IPS-20b (cell line): Measurements from ENCODE around the gene ANKEF1.

Source experiments
- H3K27ac ChIP-seq: one replicate; pipeline ENCODE4 v1.5.1; 2013; ENCODE audit warnings: low read length
- H3K27me3 ChIP-seq: 2 replicates; pipeline ENCODE4 v1.6.1; 2013; ENCODE audit warnings: mild to moderate bottlenecking, low read length, inconsistent platforms; ENCODE audit not compliant: insufficient read depth
- H3K36me3 ChIP-seq: 2 replicates; pipeline ENCODE4 v1.6.1; 2013; ENCODE audit warnings: low read depth, mild to moderate bottlenecking, inconsistent platforms, low read length, moderate library complexity; ENCODE audit not compliant: insufficient read depth
- H3K4me1 ChIP-seq: 2 replicates; pipeline ENCODE4 v1.6.1; 2013; ENCODE audit warnings: mild to moderate bottlenecking, control low read depth, inconsistent platforms, low read length, moderate library complexity; ENCODE audit not compliant: insufficient read depth
- H3K4me3 ChIP-seq: 2 replicates; pipeline ENCODE4 v1.5.1; 2013; ENCODE audit warnings: mild to moderate bottlenecking, low read length, inconsistent platforms
- H3K9ac ChIP-seq: 2 replicates; pipeline ENCODE4 v1.6.1; 2013; ENCODE audit warnings: low read depth, mild to moderate bottlenecking, inconsistent platforms, low read length, moderate library complexity
- H3K9me3 ChIP-seq: 2 replicates; pipeline ENCODE4 v1.6.1; 2013; ENCODE audit warnings: mild to moderate bottlenecking, low read depth, low read length, inconsistent platforms; ENCODE audit not compliant: insufficient read depth

ANKEF1 gene

DNA sequence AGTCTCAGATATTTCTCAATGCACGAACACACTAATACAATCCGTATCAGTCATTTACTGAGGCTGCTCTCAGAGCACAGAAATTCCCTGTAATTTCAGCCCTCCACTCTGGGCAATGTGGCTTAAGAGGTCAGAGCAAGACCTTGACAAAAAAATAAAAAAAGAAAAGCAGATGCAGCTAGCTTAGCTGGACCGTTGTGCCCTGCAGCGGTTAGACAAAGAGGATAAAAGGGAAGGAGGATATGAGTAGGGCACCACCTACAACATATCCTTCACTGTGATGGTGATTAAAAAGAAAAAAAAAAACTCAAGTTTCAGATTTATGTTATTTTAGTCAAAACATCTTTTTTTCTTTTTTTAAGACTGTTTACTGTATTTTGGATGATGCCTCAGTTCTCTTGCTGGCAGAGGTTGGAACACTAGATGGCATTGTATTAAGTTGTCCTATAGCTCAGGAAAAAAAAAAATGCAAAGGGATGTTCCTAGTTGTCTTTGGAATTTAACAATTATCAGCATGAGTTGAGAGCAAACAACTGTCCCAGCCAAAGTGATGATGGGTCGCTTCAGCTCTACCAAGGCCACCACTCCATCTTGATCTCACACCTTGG, 59.9 kb downstream of the ANKEF1 start:
- no peaks in the 10 kb centered on the region for H3K9me3 ChIP-seq
- H3K4me1 ChIP-seq: peaks cover 9% of the 10 kb centered on the region; the same call in 1 of the 2 replicates
- H3K27ac ChIP-seq: no peak overlapping the region
- H3K4me3 ChIP-seq: no peak overlapping the region
- no peaks in the 10 kb centered on the region for H3K36me3 ChIP-seq
- H3K27me3 ChIP-seq: no peaks in the 10 kb centered on the region
- H3K9ac ChIP-seq: no peak overlapping the region

DNA sequence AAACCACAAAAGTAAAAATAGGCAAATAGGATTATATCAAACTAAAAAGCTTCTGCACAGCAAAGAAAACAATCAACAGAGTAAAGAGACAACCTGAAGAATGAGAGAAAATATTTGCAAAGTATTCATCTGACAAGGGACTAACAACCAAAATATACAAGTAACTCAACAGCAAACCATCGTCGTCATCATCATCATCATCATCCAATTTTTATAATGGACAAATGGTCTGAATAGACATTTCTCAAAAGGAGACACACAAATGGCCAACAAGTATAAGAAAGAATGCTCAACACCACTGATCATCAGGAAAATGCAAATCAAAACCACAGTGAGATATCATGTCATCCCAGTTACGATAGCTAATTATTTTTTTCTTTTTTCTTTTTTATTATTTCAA, 62.0 kb downstream of the ANKEF1 start:
- H3K27ac ChIP-seq: no peak overlapping the region
- H3K4me1 ChIP-seq: peaks cover 9% of the 10 kb centered on the region; the same call in 1 of the 2 replicates
- no peaks in the 10 kb centered on the region for H3K36me3 ChIP-seq
- H3K27me3 ChIP-seq: no peaks in the 10 kb centered on the region
- H3K9ac ChIP-seq: no peak overlapping the region
- no peaks in the 10 kb centered on the region for H3K9me3 ChIP-seq
- H3K4me3 ChIP-seq: no peak overlapping the region

DNA sequence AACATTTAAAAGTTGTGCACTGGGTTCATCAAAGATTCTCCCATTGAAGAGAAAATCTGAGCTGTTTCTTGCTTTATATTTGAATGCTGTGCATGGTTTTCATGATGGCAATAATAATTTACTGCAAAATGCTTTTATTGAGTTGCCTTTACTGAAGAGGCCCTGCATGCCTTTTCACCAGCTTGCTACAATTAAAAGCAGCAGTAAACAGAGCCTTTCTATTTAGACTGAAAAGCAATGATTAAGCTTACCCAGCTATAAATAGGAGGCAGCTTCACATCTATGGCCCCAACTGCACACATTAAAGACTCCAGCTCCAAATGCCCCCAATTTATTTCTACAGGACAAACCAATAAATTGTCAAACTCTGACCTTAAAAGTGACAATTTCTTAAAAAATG, 70.3 kb downstream of the ANKEF1 start:
- Histone ChIP-seq H3K4me3 (no peak overlapping the region), H3K27me3 (no peaks in the 10 kb centered on the region), H3K36me3 (no peaks in the 10 kb centered on the region), H3K9me3 (no peaks in the 10 kb centered on the region), H3K27ac (no peak overlapping the region), H3K4me1 (no peaks in the 10 kb centered on the region), H3K9ac (no peak overlapping the region)
